KG1 (cell line): ENCODE data around the gene SNRPD3.

Experiments
- DNase-seq: peaks from one replicate; lab custom pipeline; 2025; lab: John Stamatoyannopoulos, UW

SNRPD3 gene

GRCh38 chr22:24567668-24568067 lies 11.9 kb downstream of the SNRPD3 start:
- no peak for DNase-seq

- no peak for DNase-seq
Observed at GRCh38 chr22:24571266-24571665, 15.5 kb downstream of the SNRPD3 start.

- no peak for DNase-seq
Observed at GRCh38 chr22:24576778-24577177, 21.0 kb downstream of the SNRPD3 start.

GRCh38 chr22:24578355-24579257 lies 22.8 kb downstream of the SNRPD3 start:
- no peak for DNase-seq

GRCh38 chr22:24579258-24579601 lies 23.4 kb downstream of the SNRPD3 start:
- no peak for DNase-seq

- DNase-seq, result no peak
Observed at GRCh38 chr22:24580276-24580675, 24.5 kb downstream of the SNRPD3 start.

- DNase-seq, result no peak
Observed at GRCh38 chr22:24582056-24582814, 26.4 kb downstream of the SNRPD3 start.

- DNase-seq, result no peak
Observed at GRCh38 chr22:24583221-24584165, 27.7 kb downstream of the SNRPD3 start.

GRCh38 chr22:24584166-24584790 lies 28.5 kb downstream of the SNRPD3 start:
- no peak for DNase-seq

GRCh38 chr22:24584871-24585411 lies 29.1 kb downstream of the SNRPD3 start:
- no peak for DNase-seq

- DNase-seq, result no peak
Observed at GRCh38 chr22:24585461-24585860, 29.7 kb downstream of the SNRPD3 start.

GRCh38 chr22:24585927-24586546 lies 30.2 kb downstream of the SNRPD3 start:
- DNase-seq, result no peak

GRCh38 chr22:24587251-24587650 lies 31.5 kb downstream of the SNRPD3 start:
- no peak for DNase-seq

GRCh38 chr22:24587948-24588347 lies 32.1 kb downstream of the SNRPD3 start:
- no peak for DNase-seq

- DNase-seq, result no peak
Observed at GRCh38 chr22:24588381-24588756, 32.6 kb downstream of the SNRPD3 start.

- DNase-seq, result no peak
Observed at GRCh38 chr22:24588757-24589481, 33.1 kb downstream of the SNRPD3 start.

GRCh38 chr22:24589518-24590030 lies 33.8 kb downstream of the SNRPD3 start:
- DNase-seq, result no peak

GRCh38 chr22:24590596-24591173 lies 34.9 kb downstream of the SNRPD3 start:
- no peak for DNase-seq

GRCh38 chr22:24591286-24591830 lies 35.6 kb downstream of the SNRPD3 start:
- DNase-seq, result no peak
